Measurements from ENCODE around the gene NRXN3.

DNA sequence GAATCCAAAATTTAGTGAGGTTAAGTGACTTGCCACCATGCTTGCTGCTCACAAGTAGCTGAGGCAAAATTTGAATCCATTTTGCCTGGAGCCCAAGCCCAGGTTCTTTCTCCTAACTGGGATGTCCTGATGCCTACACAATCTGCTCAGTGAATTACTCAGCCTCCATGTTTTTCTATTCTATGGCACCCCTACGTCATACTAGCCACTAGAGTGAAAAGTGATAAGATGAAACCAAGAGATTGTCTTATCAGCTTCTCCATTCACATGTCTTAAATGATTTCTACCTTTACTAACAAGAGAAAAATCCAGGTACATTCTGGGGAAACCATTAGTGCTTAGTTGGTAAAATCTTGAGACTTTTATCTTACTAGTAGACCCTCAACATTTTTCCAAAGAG is 1321.0 kb downstream of the NRXN3 start:
- TF ChIP-seq, protein P1, sequence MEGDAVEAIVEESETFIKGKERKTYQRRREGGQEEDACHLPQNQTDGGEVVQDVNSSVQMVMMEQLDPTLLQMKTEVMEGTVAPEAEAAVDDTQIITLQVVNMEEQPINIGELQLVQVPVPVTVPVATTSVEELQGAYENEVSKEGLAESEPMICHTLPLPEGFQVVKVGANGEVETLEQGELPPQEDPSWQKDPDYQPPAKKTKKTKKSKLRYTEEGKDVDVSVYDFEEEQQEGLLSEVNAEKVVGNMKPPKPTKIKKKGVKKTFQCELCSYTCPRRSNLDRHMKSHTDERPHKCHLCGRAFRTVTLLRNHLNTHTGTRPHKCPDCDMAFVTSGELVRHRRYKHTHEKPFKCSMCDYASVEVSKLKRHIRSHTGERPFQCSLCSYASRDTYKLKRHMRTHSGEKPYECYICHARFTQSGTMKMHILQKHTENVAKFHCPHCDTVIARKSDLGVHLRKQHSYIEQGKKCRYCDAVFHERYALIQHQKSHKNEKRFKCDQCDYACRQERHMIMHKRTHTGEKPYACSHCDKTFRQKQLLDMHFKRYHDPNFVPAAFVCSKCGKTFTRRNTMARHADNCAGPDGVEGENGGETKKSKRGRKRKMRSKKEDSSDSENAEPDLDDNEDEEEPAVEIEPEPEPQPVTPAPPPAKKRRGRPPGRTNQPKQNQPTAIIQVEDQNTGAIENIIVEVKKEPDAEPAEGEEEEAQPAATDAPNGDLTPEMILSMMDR (IDR thresholded peaks at IDR 0.05) = no peak
- TF ChIP-seq POLR2AphosphoS5 (IDR thresholded peaks at IDR 0.05; ENCODE audit: low read depth, low read length) = no peak

All from Panc1 (cell line).